H7 (cell line): ENCODE results near the gene ZNF283. TPM values are rescaled to one million over a fixed set of nuclear protein-coding genes. Genes with fewer than 3 reads are reported as not detected.
A peak's percentile ranks its signal among the peaks of the same experiment; 100 is the strongest.

ENCODE experiments used
- DNase-seq: peaks from one replicate; pipeline ENCODE4 v3.0.0; 2012
- H3K27me3 ChIP-seq: 2 replicates; pipeline ENCODE4 v1.6.0; 2011; ENCODE audit warnings: mild to moderate bottlenecking, low read length; ENCODE audit not compliant: control insufficient read depth, insufficient read depth
- H3K36me3 ChIP-seq: replicated peaks from 2 replicates; pipeline ENCODE4 v1.5.1; 2011; ENCODE audit warnings: low read length; ENCODE audit not compliant: control insufficient read depth, insufficient read depth
- H3K4me3 ChIP-seq: 2 replicates; pipeline ENCODE4 v1.5.1; 2011; ENCODE audit warnings: low read depth, mild to moderate bottlenecking, control low read depth, low read length, moderate library complexity; ENCODE audit not compliant: insufficient read depth
- total RNA-seq: library from RNA; depleted of rRNA; stranded (reverse); fragments of >200 nt; shearing (Covaris generic); gene quantifications from 2 replicates; pipeline ENCODE4 v1.2.3, GENCODE V29; 2014; rRNA removed

Gene ZNF283
- total RNA-seq: 0.55 and 2.0 TPM in 2 replicates

- Histone ChIP-seq H3K36me3 (no peaks in the 10 kb centered on the region; the same call in 1 of the 2 replicates), H3K4me3 (peak within 1 kb of the TSS; percentile 50), H3K27me3 (no peaks in the 10 kb centered on the region)
- peak; percentile 40 for DNase-seq
Measured at GRCh38 chr19:43826787-43827754, at the start of gene ZNF283. Gene ZNF283, plus strand, starts transcription at chr19:43827321. Its CDS starts 6,184 bp downstream, at chr19:43833505.

DNA sequence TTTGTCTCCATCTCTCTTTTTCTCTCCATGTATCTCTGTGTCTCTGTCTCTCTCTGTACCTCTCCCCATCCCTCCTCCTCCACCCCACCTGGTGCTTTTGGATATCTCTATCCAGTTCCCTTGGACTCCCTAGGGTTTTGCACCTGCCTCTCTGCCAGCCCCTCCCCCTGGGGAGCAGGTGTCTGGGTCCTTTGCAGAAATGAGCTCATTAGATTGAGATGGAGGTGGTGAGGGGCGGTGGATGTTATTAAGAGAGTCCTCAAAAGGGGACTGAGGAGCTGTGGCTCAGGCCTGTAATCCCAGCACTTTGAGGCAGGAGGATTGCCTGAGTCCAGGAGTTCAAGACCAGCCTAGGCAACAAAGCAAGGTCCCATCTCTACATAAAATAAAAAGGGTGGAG, 48.5 kb upstream of the ZNF283 start:
- Histone ChIP-seq H3K36me3 (no peaks in the 10 kb centered on the region), H3K27me3 (peaks cover 10% of the 10 kb centered on the region), H3K4me3 (no peak overlapping the region)
- peak; percentile 28 for DNase-seq

DNA sequence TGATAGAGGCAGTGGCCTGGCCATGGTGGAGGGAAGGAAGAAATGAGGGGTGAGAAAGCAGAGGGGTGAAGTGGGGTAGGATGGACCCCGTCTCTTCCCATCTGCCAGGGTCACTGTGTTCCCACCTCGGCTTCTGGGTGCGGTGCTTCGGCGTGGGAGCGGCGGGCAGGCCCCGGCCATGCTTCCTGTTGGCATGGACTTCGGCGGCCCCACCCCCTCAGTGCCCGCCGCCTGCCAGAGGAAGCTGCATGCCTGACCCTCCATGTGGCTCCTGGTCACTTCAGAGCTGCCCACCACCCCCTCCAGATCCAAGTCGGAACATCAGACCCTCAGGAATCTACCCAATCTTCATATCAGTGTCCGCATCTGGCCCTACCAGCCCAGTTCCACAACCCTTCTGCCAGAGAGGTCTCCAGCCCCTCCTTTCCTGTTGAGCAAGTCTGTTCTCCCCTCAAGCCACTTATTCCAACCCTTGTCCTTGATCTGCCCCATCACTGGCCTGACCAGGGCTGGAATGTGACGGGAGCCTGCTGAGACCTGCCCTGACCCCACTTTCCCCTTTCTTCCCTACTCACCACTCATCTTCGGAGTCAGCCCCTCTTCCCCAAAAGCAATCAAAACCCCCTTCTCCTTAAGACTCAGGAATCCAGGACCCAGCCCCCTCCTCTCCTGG, 47.8 kb upstream of the ZNF283 start:
- Histone ChIP-seq H3K36me3 (no peaks in the 10 kb centered on the region), H3K4me3 (no peak overlapping the region), H3K27me3 (peaks cover 3% of the 10 kb centered on the region)
- DNase-seq: peak; percentile 34

GRCh38 chr19:43779820-43780219, 47.3 kb upstream of the ZNF283 start:
- no peaks in the 10 kb centered on the region for H3K36me3 ChIP-seq
- no peak overlapping the region for H3K4me3 ChIP-seq
- peak; percentile 39 for DNase-seq
- H3K27me3 ChIP-seq: no peaks in the 10 kb centered on the region; the same call in 1 of the 2 replicates

- Histone ChIP-seq H3K36me3 (no peaks in the 10 kb centered on the region), H3K4me3 (no peak within 1 kb of the TSS), H3K27me3 (no peaks in the 10 kb centered on the region)
- peak; percentile 56 for DNase-seq
Measured at GRCh38 chr19:43780706-43781525, 46.2 kb upstream of the ZNF283 start, which contains the start of gene KCNN4. Gene KCNN4, minus strand, starts transcription at chr19:43780973. Its CDS starts 112 bp downstream, at chr19:43780861.

DNA sequence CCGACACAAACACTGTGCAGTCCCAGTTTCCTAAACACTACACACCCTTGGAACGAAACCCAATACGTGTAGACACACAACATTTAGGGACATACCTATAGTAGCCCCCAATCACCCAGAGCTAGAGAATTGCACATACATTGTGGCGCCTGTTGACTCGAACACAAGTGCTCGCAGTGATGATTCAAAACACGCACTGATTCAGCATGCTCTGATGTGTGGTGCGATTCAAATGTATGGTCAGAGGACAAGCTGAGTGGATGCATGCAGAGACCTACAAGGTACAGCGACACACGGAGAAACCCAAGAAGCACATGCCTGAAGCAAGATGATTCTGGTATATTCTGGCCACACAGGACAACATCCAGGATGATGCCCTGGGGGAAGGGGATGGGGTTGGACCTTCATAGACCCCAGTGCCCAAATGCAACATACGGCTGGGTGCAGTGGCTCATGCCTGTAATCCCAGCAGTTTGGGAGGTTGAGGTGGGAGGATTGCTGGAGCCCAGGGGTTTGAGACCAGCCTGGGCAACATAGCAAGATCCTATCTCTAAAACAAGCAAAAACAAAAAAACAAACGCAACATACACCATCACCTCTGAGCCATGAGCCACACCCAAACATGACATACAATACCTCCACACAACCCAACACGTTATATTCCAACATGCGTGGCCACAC, 45.4 kb upstream of the ZNF283 start:
- no peaks in the 10 kb centered on the region for H3K36me3 ChIP-seq
- H3K4me3 ChIP-seq: no peak overlapping the region
- H3K27me3 ChIP-seq: no peaks in the 10 kb centered on the region
- no peak for DNase-seq

DNA sequence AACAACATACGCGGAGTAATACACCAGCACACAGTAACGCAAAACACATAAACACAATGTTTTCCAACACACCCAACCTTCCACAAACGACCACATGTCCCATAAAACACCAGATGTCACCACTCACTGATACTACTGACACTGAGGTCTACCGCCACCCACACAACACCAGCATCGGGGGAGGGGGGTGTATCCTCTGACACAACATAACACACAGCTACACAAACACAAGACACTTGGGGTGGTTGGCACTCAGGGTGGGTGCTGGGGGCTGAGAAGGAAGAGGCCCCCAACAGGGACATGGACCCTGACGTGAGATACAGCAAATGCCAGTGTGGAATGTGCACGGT, 44.8 kb upstream of the ZNF283 start:
- H3K27me3 ChIP-seq: no peaks in the 10 kb centered on the region
- no peak for DNase-seq
- no peak overlapping the region for H3K4me3 ChIP-seq
- no peaks in the 10 kb centered on the region for H3K36me3 ChIP-seq

GRCh38 chr19:43782689-43783231, 44.4 kb upstream of the ZNF283 start:
- H3K27me3 ChIP-seq: no peaks in the 10 kb centered on the region
- DNase-seq: peak; percentile 38
- H3K36me3 ChIP-seq: no peaks in the 10 kb centered on the region
- H3K4me3 ChIP-seq: no peak overlapping the region

- no peaks in the 10 kb centered on the region for H3K27me3 ChIP-seq
- no peak overlapping the region for H3K4me3 ChIP-seq
- no peaks in the 10 kb centered on the region for H3K36me3 ChIP-seq
- DNase-seq: no peak
Measured at GRCh38 chr19:43783636-43784035, 43.5 kb upstream of the ZNF283 start.

DNA sequence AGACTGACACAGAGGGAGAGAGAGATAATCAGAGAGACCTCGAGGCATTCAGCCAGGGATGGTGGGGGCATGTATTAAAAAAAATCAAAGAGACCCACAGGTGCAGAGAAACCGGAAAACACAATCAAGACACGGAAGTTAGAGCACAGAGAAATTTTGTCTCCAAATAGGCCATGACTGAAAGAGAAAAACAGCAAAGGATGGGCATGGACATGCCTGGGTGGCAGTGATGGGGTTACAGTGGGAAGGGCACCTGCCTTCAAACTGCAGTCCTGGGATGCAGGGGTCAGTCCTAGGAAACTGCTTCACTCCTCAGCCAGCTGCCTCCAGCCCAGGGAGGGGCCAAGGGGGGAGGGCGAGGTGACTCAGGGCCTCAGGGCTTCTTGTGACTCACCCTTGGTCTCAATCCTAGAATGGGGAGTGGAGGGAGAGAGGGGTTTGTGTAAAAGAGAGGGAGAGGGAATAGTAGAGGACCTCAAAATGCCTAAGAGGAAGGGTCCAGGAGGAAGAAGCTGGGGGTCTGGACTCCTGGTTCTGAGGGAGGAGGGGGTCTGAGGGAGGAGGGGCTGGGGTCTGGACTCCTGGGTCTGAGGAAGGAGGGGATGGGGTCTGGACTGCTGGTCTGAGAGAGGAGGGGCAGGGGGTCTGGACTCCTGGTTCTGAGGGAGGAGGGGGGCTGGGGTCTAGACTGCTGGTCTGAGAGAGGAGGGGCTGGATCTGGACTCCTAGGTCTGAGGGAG, 42.7 kb upstream of the ZNF283 start:
- peak; percentile 44 for DNase-seq
- H3K4me3 ChIP-seq: no peak overlapping the region
- H3K27me3 ChIP-seq: no peaks in the 10 kb centered on the region
- H3K36me3 ChIP-seq: no peaks in the 10 kb centered on the region

- Histone ChIP-seq H3K27me3 (no peaks in the 10 kb centered on the region), H3K4me3 (no peak overlapping the region), H3K36me3 (no peaks in the 10 kb centered on the region)
- peak; percentile 84 for DNase-seq
Measured at GRCh38 chr19:43784981-43785808, 41.9 kb upstream of the ZNF283 start.

DNA sequence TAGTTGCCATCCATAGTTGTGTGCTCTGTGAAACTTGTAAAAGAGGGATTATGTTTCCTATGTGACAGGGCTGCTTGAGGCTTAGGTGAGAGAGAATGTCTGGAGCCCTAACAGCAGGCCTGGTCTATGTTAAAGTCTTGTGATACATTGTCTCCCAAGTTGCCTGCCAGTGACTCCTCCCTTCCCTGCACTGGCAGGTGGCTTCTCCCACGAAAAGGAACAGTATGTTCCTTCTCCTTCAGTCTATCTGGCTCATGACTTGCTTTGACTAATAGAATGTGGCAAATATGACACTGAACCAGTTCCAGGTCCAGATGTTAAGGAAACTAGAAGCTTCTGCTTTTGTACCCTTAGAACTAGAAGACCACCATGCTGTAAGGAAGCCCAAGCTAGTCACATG, 40.5 kb upstream of the ZNF283 start:
- DNase-seq: no peak
- Histone ChIP-seq H3K36me3 (no peaks in the 10 kb centered on the region), H3K27me3 (no peaks in the 10 kb centered on the region), H3K4me3 (no peak overlapping the region)
